Activated CD4-positive, alpha-beta T cell treated with anti-CD3 and anti-CD28 coated beads, Interleukin-2, Interleukin-6, amounts not matched to agents 100 ng/mL and 50 ng/mL, durations not matched to agents 16 hours and 8 hours (primary cell): Measurements from ENCODE around the gene BRD1.
"Not testable (repeated sequence)": the region's sequence is repeated elsewhere in the genome, so short reads cannot be mapped to it uniquely, and the experiment has no call there.

Experiments used
- DNase-seq: peaks from one replicate; pipeline ENCODE4 v3.0.0-alpha.2; 2020

BRD1 gene

DNA sequence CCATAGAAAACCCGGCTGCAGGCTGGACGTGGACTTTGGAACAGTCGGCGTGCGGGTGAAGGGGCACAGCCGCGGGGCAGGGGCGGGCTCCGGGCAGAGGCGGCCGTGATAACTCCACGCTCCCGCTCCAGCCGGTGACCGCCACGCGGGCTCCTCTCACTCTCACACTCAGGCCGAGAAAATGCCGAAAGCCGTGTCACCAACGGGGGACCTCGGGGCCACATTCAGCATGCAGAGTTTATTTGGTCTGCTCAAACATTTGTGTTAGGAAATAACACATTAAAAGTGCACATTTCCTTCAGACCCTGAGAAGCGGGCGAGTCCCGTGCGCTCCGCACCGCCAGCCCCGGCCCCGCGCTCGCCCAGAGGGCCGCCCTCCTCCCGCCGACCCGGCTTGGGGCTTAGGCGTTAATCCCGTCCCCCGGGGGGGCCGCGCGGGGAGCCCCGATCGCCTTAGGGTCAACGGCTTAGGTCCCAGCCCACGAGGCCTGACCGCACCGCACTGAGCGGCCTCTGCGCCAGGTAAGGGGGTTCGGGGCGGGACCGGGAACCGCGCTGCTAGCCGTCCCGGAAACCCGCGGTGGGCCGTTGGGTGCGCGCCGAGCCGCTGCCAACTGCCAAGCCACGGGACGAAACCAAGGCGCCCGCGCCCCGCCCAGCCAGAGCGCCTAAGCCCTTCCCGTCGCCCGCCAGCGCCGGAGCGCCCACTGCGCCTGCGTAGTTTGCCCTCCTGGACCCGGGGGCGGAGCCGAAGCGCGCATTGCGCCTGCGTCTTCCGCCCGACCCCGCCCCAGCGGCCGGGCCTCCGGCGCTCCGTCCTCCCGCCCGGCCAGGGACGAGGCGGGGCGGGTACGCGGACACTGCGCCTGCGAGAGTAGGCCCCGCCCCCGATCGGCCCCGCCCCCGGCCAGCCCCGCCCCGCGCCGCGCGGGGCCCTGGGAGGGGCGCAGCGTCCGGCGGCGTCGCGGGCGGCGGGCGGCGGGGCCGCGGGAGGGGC, 25.5 kb upstream of the BRD1 start, which contains the start of gene ZBED4:
Gene ZBED4 (plus strand): TSS at position 947 of the 997 bp plus-strand sequence. CDS start 29,819 bp downstream, outside the sequence.
- peak; percentile 100 for DNase-seq

DNA sequence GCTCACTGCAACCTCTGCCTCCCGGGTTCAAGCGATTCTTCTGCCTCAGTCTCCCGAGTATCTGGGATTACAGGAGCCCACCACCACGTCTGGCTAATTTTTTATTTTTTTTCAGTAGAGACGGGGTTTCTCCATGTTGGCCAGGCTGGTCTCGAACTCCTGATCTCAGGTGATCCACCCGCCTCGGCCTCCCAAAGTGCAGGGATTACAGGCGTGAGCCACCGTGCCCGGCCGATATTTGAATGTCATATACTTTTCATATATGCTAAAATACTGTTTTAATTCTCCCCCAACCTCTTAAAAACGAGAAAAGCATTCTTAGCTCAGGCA, 24.9 kb upstream of the BRD1 start:
- not testable (repeated sequence) for DNase-seq

DNA sequence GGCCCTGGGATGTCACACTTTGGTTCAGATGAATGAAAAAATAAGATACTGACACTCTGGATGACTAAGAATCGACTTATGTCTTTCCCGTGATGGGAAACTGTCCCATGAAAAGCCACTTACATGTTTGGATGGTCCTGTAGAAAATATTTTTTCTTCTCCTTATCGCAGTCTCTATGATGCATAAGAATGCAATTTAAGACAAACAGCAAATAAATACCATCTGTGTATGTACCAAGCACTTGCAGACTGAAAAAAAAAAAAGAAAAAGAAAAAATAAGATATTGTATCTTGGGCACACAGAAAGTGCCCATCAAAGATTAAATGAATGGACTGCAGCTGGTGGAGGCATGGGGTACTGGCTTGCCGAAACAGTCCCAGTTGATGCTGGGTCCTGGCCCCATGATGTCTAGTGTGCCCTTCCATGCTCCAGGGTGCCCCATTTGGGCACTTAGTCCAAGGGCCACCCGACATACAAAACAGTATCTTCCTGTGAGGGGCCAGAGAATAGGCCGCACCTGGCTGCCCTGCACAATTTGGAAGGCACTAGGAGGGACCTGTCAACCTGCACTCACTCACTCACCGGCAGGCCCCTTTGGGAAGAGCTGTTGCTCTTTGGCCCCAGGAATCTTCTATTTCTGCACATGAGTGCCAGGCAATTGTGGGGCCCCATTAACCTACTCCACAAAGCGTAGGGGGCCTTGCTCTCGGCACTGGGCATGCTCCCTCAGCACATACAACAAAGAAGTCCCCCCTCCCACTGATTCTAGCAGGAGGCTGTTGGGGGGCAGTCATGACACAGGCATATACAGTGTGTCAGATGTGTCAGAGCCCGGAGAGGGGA, 23.5 kb upstream of the BRD1 start:
- no peak for DNase-seq

DNA sequence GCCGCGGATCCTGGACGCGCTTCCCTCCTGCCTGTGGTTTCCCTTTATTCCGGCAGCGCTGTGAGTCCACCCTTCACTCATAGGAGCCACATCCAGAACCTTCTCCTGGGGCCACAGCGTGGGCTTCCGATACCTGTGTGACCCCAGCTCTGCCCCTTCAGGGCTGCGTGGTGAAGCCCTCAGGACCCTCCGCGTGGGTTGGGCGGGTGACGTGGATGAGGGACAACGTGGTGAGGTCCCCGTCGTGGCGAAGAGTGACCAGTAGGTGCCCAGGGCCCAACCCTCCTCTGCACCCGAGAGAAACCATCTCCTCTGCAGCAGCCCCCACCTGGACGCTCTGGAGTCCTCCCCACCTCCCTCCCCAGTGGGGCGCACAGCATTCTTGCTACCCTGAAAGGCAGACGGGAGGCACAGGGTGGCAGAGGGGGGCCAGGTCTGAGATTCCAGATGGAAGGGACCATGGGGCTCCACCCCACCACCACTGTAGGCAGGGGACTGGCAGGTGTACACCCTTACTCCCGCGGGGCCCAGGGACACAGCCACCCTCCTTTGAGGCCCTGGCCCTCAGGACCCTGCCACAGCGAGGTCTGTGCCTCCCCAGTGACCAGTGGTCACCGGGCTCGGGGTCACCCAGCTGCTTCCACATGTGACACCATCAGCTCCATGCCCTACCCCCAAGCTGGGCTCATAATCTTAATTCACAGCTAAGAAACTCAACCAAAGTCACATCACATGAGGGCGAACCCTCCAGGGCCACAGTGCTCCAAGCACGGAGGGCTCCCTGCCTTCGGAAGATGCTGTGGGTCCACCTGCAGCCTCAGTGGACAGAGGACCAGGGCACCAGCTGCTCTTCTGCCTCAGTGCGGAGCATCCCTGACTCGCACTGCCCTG, 22.6 kb upstream of the BRD1 start:
- DNase-seq = no peak

DNA sequence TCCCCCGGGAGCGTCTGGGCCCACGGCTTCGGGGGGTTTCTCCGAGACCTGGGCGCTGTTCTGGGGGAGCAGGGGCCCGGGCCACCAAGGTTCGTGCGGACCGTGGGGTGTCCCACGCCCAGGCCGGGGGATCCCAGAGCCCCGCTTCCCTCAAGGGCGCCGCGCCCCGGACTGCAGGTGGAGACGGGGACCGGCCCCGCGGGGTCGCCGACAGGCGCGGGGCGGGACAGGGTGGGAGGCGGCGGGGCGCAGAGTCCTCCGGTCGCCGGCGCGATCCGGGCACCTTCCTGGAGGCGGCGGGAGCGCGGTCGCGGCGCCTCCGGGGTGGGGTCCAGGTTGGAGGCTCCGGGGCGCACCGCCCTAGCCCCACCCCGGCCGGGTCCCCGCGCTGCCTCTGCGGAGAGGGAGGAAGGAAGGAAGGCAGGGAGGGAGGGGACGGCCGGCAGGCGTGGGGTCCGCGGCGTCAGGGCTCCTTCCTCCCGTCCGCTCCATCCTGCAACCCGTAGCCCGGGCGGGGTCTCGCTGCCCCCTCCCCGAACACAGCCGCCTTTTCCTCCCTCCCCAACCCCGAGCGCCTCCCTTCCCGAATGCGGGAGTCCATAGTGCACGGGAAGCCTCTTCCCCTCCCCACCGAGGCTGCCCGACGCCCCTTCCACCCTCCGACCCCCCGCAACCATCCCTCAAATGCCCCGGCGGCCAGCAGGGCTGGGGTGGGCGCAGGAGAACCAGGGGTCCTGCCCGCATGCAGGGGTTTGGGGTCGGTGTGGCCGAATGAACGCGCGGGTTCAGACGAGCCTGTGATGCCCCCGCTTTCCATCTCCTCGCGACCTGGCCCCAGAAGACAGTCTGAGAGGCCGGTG, 21.7 kb upstream of the BRD1 start:
- DNase-seq = peak; percentile 25

DNA sequence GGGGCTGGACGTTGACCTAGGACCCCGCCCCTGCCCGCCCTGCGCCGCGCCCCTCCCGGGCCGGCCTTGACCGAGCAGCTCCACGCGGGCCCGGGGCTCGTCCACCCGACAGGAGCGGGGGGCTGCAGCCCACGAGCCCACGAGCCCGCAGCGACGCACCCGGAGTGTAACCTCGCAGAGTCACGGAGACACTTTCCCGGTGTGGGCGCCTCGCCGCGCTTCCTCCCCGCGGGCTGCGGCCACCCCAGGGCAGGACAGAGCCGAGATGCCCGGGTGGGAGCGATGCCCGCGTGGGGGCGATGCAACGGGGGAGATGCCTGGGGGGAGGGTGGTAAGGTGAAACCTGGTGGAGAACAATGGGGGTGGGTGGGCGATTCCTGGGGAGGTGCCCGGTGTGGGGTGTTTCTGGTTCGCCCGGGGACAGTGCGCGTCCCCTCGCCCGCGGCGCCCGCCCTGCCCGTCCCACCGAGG, 21.1 kb upstream of the BRD1 start:
- DNase-seq = no peak

DNA sequence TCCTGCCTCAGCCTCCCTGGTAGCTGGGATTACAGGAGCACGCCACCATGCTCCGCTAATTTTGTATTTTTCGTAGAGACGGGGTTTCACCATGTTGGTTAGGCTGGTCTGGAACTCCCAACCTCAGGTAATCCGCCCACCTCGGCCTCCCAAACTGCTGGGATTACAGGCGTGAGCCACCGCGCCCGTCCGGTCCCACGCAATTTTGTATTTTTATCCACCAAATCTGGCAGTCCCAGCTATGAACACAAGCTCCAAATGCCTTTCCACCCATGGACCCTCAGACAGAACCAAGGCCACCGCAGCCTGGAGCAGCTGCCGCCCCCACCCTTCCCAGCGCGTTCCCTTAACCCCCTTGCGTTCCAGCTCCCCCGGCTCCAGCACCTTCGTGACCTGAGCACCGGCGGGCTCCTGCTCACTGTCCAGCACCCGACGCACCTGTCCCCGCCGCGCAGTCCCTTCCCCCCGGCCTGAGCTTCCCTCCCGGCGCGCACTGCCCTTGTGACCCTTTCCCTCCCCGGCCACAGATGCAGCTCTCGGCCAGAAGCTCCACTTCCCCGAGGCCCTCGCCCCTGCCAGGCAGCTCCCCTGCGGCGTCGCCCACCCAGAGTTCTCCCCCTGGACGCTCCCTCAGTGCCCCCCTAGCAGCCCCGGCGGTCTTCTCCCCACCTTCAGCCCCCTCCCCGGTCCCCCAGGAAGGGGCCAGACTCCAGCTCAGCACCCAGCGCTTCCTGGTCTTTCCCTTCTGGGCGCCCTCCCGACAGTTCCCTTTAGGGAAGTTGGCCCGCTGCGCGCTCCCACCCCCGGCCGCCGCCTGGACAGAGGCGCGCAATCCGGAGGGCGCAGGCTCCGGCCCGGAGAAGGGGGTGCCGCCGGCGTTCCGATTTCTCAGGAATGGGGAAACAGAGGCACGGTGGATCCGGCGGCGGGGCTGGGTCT, 20.3 kb upstream of the BRD1 start:
- no peak for DNase-seq

DNA sequence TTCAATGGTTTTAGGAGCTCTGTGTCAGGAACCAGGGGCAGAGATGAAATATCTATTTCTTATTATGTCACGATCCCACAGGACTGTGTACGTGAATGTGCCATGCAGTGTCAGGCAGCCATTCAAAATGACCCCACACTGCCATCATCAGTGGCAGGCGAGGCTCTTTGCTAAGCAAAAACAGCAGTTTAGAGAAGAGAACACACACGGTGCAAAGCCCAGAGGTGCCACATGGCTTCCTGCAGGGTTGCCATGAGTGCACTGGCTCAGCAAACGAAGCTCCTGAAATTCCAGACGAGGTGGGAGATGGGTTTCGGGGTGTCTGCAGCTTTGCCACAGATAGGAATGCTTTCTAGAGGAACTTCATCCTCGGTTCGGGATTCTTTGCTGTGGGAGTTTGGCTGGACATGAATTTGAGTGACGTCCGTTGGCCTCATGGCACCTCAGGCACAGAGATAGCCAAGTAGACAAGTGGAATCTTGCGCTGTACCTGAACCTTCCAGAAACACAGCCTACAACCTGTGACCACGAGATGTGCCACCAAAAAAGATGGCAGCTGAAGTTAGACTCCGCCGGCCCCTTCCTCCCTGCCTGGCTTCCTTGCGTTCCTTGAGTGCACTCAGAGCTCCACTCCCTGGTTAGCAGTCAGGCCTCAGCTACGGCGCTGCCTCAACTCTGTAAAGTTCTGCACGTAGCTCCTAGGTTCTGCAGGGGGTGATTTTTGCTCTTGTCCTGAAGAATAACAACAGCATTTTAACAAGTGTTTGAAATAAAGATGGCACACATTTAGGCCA, 18.2 kb upstream of the BRD1 start:
- DNase-seq = no peak

DNA sequence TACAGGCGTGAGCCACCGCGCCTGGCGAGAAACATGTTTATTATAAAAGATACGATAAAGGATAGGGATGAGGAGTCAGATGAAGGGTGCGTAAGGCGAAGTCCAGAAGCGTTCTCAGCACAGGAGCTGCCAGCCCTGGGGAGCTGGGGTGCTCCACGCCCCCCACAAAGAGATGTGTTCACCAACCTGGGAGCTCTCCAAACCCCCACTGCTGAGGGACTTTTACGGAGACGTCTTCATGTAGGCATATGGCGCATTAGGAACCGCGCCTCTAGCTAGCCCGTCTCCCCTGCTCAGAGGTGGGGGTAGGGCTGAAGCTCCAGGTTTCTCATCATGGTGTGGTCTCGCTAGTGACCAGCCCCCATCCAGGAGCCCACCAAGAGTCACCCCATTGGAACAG, 17.6 kb upstream of the BRD1 start:
- DNase-seq = no peak

DNA sequence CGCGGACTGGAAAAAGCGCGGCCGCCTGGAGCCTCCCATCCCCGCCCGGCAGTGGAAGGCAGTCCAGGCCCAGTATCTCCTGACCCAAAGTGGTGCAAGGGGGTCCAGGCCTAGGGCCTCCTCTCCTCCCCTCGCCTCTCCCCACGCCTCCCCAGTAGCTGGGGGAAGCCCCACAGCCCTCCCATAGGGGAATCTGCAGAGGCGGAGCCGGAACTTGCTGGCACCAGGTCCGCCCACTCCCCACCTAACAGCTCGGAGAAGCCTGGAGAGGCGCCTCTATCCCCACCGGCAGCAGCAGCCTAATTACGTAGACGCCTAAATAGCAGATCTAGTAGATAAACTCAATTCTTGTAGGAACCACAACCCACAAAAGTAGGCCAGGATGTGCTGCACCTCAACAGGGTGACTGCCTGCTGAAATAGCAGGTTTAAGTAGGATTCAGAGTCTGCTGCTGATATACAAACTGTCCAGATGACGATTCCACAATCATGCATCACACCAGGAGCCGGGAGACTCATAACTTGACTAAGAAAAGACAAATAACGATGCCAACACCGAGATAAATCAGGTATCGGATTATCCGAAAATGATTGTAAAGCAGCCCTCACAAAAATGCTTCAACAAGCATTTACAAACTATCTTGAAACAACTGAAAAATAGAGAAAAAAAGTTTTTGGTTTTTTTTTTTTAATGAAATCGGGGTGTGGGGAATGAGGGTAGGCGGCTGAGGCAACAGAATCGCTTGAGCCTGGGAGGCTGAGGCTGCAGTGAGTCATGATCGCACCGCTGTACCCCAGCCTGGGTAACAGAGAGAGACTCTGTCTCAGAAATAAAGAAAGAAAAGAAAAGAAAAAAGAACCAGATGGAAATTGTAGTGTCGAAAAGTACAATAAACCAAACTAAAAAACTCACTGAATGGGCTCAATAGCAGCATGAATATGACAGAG, 11.4 kb upstream of the BRD1 start:
- peak; percentile 95 for DNase-seq

DNA sequence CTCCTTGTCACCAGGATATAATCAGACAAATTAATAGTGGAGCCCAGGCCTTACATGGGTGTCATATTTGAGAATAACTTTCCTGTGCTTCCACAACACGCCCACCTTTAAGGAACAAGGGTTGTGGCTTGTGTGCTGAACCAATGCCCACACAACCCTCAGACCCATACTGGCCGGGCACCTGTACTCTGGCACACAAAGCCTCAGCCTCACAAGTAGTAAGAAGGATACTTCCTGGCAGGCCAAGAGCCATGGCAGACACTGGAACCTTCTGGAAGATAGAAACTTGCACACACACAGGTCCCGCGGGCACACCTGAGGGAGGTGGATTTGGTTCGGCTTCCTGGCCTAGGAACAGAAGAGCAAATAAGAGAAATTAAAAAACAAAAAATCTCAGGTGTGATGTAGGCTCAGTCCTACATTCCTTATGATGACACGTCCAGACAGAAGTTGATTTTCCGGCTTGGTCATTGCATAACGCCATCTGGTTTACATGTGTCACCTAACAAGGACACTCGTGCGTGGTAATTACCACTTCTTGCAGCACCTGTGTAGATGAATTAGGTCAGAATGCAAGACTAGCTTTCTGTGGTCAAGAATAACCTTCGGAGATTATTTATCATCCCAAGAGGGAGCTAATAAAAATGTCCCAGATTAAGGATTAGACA, 5.8 kb upstream of the BRD1 start:
- no peak for DNase-seq

DNA sequence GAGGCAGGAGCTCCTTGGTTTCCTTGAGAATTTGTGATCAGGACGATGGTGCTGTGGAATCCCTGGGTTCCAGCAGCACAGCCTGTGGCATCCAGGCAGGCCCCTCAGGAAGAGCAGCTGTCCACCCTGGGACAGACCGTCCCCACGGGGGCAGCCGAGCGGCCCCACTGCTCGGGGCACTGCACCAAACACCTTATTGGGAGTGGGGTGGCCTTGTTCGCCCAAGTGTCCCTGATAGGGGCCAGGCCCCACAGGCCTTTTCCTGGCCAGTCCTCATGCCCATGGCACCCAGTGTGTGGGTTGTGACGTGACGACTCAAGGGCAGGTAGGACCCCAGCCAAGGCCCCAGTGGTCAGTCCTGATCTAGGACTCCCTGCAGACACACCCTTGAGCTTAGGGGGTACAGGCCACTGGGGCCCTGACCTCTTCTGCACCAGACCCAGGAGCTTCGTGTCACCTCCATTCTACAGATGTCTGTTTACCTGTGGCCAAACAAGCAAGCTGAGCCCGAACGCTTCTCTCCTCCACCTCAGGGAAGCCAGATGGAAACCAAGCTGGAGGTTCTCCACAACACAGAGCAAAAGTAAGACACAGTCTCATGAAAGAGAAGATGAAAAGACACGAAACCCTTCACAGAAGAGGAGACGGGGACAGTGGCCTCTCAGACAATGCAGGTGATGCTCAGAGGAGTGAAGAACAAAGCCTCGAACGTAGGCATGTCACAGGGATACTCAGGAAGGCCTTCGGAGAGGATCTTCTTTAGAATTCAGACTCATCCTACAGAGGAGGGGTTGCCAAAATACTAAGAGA, 1.6 kb upstream of the BRD1 start:
- no peak for DNase-seq

DNA sequence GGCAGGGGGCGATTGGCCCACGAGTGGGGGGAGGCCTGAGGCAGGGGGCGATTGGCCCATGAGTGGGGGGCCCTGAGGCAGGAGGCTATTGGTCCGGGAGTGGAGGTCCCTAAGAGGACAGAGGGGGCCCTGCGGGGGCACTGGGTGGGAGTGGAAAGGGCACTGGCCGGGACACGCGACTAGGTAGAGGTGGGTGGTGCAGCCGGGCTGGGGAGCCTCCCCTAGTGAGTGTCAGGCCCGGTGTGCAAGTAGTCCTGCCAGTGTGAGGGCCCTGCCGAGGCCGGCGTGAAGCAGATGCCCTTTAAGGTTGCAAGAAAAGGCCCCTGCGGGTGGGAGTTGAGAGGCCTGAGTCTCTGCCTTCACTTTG, 909 bp upstream of the BRD1 start:
- DNase-seq = no peak

DNA sequence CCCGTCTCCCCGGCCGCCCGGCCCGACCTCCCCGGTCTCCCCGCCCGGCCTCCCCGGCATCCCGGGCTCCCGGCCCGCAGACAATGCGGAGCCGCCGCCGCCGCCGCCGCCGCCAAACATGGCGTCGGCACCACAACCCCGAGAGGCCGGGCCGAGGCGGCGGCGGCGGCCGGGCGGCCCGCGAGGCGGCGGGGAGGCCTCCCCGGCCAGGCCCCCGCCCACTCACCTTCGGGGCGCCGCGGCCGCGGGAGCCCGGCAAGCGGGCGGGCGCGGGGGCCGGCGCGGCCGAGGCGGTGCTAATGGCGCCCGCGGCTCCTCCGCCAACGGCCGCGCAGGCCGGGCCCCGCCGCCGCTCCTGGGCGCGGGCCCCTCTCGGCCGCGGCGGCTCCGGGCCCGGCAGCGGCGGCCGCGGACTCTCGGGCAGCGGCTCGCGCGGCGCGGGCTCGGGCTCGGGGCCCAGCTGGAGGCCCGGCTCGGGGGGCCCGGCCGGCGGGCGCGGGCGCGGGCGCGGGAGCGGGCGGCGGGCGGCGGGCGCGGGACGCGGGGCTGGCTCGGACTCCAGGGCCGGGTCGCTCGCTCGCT, 311 bp downstream of the BRD1 start:
- peak; percentile 25 for DNase-seq

DNA sequence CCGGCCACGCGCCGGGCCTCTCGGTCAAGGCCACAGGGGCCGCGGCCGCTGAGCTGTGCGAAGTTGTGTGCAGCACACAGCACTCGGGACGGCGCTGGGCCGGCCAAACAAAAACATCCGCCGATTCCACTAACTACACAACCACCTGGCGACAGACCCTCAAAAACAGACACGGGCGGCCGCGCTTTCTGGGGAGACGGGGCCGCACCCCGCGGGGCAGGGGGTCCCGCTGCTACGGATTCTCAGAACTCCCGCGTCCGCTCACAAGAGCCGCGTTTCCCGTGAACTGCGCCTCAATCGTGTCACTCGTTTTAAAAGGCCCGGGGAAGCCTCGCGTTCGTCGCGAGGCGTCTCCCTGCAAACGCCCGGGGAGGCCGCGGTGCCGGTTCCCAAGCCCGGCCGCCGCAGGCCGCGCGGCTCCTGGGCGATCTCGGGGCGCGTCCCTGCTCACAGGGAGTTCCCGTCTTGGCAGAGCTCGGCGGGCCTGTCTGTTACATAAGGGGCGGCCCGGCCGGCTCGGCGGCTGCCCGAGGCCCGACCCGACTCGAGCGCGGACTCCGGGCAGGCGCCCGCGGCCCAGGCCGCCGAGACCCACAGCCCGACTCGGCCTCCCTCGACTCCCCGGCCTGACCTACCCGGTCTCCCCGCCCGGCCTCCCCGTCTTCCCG, 936 bp downstream of the BRD1 start:
- peak; percentile 34 for DNase-seq
